ENCODE data around the gene FARP1. TPM values are rescaled to one million over a fixed set of nuclear protein-coding genes. Genes with fewer than 3 reads are reported as not detected.

FARP1 gene
- total and polyA plus RNA-seq, 2 of the 13 experiments (the other 11 are each of a cell fraction or from before 2014, with no cell fraction given): 70.6 to 126 TPM

GRCh38 chr13:98308086-98308911, 165.4 kb downstream of the FARP1 start (continued):
- no peak for TF ChIP-seq GMEB1 (CRISPR knock-in tag; IDR thresholded peaks at IDR 0.05; ENCODE audit: borderline replicate concordance)
- TF ChIP-seq ZNF414 (CRISPR knock-in tag; IDR thresholded peaks at IDR 0.05): no peak
- TF ChIP-seq AKNA (CRISPR knock-in tag; IDR thresholded peaks at IDR 0.05; ENCODE audit: borderline replicate concordance): no peak
- TF ChIP-seq ZNF510 (CRISPR knock-in tag; IDR thresholded peaks at IDR 0.05; ENCODE audit: low read depth): no peak
- TF ChIP-seq AFF4 (CRISPR knock-in tag; IDR thresholded peaks at IDR 0.05): no peak
- no peak; the same call in 1 of the 2 replicates for TF ChIP-seq ZHX1 (CRISPR knock-in tag; IDR thresholded peaks at IDR 0.05; ENCODE audit: low read depth)
- no peak for TF ChIP-seq CBX1 (IDR thresholded peaks at IDR 0.05; ENCODE audit: low read depth)
- TF ChIP-seq SKI (IDR thresholded peaks at IDR 0.05; ENCODE audit: partially characterized antibody): no peak
- TF ChIP-seq MIER2 (CRISPR knock-in tag; IDR thresholded peaks at IDR 0.05): peak; percentile 28; the same call in 1 of the 2 replicates
- no peak; the same call in 1 of the 2 replicates for TF ChIP-seq ZNF460 (CRISPR knock-in tag; IDR thresholded peaks at IDR 0.05; ENCODE audit: borderline replicate concordance)
- TF ChIP-seq ZNF44 (CRISPR knock-in tag; IDR thresholded peaks at IDR 0.05): peak; percentile 59; the same call in 1 of the 2 replicates

All from HepG2 (cell line).